ENCODE data around the gene VAMP2.

VAMP2 gene

GRCh38 chr17:8162233-8162996, at the start of gene VAMP2:
Gene VAMP2, minus strand, starts transcription at chr17:8162948. Its CDS starts 69 bp downstream, at chr17:8162879.
- DNase-seq (ENCODE audit: low spot score): peak; percentile 78

- DNase-seq (ENCODE audit: low spot score): no peak
Observed at GRCh38 chr17:8210761-8211458, 48.2 kb upstream of the VAMP2 start.

DNA sequence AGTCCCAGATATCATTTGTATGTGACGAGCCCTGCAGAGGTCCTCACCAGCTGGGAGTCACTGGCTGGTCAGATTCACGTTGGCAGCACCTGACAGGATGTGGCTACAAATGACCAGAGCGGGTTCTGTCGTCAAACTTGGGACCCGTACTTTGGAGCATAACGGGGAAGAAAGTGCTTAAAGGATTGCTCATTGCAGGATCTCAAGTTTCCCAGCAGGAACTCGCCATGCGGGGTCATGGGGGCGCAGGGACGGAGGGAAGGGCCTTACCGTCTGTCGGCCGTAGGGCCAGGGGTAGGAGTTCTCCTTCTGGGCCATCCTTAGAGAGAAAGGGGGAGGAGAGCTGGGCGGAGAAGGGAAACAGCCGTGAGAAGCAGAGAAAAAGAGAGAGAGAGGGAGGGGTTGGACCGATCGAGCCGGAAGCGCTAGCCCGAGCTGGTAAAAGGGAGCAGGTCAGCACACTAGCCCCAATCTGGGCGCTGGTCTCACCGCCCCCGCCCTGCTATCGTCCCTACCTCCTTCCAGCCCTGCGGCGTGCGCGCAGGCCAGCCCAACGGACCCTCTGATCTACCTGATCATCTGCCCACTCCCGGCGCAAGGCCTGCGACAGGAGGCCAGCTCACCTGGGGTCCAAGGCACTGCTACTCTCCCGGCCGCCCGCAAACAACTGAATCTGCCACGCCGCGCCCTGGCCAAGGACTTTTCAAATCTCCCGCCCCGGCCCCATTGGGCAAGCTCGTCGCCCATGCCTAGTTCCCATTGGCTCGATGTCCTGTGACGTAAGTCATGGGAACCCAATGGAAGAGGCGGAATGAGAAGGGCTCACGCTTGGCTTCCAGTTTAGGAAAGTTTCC, 47.4 kb upstream of the VAMP2 start, which contains the start of gene AURKB:
Gene AURKB (minus strand): TSS at position 669 of the 854 bp plus-strand sequence. CDS start 351 bp downstream, at position 318.
- peak; percentile 97 for DNase-seq (ENCODE audit: low spot score)

DNA sequence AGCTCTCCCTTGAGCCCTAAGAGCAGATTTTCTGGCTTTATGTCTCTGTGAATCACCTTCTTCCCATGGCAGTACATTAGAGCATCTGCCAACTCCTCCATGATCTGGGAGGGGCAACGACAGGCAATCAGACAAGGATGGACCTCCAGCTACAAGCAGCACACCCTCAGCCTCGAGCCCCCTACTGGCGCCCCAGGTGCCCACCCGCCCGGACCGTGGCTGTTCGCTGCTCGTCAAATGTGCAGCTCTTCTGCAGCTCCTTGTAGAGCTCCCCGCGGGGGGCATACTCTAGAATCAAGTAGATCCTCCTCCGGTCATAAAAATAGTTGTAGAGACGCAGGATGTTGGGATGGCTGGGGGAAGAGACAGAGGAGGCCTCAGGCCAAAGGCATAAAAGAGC, 43.8 kb upstream of the VAMP2 start:
- DNase-seq (ENCODE audit: low spot score): no peak

DNA sequence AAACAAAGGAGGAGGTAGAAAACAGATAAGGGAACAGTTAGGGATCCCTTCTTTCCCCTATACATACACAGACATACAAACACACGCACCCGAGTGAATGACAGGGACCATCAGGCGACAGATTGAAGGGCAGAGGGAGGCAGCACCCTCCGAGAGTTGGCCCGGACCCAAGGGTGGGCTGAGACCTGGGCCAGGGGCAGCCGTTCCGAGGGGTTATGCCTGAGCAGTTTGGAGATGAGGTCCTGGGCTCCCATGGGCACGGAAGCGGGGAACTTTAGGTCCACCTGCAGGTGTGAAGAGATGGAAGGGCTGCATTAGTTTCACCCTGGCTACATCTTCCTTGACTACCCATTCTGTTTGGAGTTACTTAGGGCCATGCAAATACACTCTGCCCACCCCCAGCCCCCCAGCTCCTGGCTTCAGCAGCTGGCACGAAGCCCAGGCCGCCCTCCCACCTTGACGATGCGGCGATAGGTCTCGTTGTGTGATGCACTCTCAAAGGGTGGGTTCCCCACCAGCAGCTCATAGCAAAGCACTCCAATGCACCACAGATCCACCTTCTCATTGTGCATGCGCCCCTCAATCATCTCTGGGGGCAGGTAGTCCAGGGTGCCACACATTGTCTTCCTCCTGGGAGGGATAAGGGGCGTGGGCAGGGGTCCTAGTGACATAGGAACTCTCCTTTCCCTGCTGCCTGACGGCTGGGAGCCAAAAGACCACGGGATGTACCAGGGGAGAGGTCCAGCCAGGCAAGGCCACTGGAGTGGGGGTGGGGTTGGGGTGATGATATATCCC, 42.2 kb upstream of the VAMP2 start:
- DNase-seq (ENCODE audit: low spot score): no peak

- peak; percentile 99 for DNase-seq (ENCODE audit: low spot score)
Observed at GRCh38 chr17:8192070-8192815, 29.5 kb upstream of the VAMP2 start.

DNA sequence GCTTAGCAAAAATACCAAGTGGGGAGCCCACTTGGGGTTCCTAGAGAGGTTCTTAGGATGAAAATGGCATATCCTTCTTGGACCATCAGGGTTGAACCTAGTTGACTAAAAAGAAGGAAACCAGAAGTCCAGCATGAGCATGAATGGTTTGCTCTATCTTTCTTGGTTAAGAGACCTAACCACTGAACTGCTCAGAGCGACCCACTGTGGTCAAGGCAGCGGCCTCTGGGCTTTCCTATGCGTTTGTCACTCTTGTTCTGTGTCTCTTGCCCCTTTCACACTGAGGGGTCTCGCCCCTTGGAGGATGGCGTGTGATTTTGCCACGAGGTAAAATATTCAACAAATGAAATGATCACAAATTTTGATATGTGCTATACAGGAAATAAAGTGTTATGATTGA, 27.8 kb upstream of the VAMP2 start:
- no peak for DNase-seq (ENCODE audit: low spot score)

DNA sequence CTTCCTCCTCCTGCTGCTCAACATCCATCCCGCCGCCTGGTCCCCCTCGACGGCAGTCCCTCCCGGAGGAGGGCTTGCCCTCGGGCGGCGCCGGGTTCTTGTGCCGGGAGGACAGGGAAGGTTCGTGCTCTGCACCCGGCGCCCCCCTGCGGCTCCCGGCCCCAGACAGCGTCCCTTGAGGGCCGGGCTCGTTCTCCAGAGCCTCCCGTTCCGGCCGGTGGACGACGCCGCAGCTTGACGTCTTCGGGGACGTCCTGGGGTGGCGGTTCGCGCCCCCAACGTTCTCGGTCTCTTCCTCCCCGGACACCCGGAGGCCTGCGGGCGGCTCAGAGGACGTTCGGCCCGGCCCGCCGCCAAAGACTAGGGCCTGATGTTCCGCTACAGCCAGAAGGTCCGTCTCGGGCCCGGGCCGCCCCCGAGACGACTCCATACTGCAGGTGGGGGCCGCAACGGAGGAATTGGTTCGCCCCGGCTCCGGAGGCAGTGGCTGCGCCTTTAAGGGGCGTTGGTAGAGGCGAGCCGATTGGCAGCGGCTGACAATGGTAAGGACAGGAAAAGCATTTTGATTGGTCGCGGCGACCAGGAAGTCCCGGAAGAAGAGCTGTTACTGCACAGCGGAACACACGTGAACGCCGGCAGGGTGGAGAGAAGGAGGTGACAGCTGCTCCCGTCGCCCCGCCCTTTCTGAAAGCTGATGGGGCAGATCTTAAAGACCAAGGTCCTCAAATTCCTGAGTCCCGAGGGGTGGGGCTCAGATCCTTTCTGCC, 27.1 kb upstream of the VAMP2 start, which contains the start of gene BORCS6:
Gene BORCS6 (minus strand): TSS at position 470 of the 767 bp plus-strand sequence. CDS start 40 bp downstream, at position 430.
- DNase-seq (ENCODE audit: low spot score): peak; percentile 100

- no peak for DNase-seq (ENCODE audit: low spot score)
Observed at GRCh38 chr17:8189041-8189710, 26.4 kb upstream of the VAMP2 start.

DNA sequence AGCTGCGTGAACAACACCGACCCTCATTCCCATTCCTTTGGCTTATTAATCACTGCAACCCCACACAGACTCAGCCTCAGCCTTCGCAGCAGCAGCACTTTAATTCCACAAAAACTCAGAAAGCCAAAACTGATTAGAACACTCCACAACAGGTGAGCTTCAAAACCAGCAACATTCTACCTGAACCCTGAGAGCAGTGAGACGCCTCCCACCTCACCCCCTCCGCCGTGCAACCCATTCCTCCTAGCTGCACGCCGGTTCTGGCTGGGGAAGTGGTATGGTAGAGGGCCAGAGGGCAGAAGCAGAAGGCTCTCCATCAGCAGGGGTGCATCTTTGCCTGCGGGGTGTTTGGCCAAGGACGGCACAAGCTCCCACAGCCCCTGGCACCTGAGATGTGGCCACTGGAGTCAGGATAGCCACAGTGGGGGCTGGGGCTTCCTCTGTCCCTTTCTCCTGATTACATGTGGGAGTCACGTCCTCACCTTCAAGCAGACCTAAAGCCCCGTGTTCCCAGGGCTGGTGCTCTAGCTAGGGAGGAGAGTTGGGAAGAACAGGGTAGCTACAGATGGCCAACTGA, 25.6 kb upstream of the VAMP2 start:
- no peak for DNase-seq (ENCODE audit: low spot score)

GRCh38 chr17:8187517-8188262, 24.9 kb upstream of the VAMP2 start:
- DNase-seq (ENCODE audit: low spot score): peak; percentile 94

- peak; percentile 97 for DNase-seq (ENCODE audit: low spot score)
Observed at GRCh38 chr17:8186787-8187516, 24.2 kb upstream of the VAMP2 start.

GRCh38 chr17:8186446-8186786, 23.7 kb upstream of the VAMP2 start:
- no peak for DNase-seq (ENCODE audit: low spot score)

DNA sequence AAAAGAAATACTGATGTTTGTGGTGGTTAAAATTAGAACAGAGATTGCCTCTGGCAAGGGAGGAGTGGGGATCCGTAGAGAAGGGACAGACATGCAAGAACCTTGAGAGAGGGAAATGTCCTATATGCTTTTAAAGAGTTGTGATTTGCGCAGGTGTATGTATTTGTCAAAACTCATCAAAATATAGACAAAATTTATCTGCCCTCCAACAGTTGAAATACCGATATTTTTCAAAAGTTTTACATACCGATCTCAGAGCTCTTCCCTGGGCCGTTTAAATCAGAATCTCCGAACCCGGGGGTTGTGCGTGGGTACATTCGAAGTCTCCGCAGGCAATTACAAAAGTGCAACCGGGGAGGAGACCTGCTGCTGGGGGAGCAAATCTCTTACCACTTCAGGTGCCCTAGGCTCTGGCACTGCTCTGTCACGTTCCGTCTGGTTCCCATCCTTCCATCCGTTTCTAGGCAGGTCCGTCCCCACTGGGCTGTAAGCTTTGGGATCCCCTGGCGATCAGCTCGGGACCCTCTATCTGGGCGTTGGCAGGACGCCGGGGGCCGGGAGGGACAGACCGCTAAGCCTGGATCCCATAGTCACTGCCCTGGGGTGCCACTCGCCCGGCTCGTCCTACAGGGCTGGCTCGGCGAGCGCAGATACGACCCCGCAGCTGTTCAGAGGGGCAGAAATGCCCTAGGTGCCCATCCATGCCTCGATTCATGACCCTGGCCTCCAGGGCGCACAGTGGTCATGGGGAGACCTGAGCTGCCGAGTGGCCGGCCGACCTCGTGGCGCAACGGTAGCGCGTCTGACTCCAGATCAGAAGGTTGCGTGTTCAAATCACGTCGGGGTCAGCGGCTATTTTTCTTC, 23.1 kb upstream of the VAMP2 start:
- peak; percentile 92 for DNase-seq (ENCODE audit: low spot score)

DNA sequence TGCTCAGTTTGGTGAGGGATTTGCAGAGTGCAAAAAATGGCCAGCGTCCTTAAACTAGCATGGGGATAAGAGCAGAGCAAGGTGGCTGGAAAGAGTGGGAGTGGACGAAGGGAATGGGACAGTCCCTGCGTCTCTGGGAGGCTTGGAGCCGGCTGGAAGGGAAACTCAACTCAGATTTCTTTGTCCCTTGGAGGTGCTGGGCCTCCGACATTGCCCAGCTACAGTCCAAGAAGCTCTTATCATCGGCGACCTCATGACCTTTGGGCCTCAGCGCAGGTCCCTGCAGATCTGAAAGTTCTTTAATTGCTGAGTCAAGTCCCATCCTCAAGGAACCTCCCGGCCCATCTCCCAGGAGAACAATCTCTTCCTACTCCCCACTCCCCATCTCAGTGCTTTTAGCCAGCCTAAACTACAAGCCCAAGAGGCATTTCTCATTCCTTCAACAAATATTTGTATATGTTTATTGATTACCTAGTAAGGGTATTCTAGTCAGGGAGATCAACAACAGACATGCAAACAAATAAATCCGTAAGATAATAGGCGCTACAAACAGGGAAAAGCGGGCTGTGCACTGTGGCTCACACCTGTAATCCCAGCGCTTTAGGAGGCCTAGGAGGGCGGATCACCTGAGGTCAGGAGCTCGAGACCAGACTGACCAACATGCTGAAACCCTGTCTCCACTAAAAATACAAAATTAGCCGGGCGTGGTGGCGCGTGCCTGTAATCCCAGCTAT, 14.4 kb upstream of the VAMP2 start:
- no peak for DNase-seq (ENCODE audit: low spot score)

Measured in Ammon's horn (tissue), 1 donor.